ENCODE data around the gene HOXA1.

HOXA1 gene

GRCh38 chr7:27106181-27106900 is 10.5 kb upstream of the HOXA1 start:
- no peak for DNase-seq (ENCODE audit: low read depth in 4 of 4, low spot score in 1 of 4)

DNA sequence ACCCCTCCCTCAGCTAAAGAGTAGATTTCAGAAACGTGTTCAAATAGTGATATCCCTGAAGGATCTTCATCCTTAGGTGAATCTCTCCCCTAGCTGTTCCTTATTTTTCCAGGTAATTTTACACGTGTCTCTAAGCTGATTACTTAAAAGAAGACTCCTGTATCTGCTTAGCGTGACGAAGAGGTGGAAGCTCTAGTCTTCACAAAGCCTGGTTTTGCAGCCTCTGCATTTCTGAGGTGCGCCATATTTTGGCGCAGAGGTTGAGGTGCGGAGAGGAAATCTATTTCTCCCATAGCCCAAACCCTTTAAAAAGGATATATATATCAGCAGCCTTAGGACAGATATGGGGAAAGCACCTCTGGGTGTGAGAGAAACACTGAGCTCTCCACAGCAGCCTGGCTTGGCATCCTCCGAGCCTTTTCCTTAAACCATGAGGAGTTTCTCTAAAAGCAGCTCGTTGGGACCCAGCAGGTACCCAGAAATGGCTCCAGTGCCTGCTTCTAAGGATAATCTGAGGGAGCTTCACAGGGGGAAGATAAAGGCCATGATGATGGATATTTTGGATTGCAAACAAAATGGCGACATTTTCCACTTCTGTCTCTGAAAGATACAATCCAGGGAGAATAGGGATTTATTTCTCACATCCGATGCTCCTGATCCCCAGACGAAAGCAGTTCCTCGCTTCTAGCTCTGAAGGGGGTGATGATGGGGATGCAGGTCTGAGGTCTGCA is 9.7 kb upstream of the HOXA1 start:
- DNase-seq (ENCODE audit: low read depth in 4 of 4, low spot score in 1 of 4), result no peak

DNA sequence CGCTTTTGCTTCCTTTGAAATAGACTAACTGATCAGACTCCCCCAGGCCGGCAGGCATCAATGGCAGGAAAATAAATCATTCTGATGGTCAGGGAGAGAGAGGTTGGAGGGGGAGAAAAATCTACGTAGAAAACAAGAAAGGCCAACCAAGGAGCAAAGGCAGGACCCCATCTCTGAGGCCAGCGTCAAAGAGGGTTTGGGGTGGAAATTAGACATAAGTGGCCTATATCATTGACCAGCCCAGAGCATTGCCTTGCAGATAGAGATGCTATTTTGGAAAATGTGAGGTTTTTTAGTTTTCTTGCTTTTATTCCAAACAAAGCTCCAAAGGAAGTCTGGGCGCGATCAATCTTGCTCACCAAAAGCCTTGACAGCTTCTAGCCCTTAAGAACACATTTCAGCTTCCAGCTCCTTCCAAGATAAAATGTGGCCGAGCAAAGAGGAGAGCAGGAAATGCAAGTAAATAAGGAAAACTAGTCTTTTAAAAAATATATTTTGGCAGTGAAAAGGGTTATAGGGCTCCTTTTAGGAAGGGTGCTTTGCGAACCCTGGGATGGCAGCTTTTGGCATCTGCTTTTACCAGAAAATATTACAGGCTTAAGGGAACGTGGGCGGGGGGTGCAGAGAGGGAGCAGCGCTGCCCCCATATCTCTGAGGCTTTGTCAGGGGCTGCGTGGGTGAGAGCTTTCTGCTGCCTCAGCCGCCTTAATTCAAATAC is 8.7 kb upstream of the HOXA1 start:
- no peak for DNase-seq (ENCODE audit: low read depth in 4 of 4, low spot score in 1 of 4)

DNA sequence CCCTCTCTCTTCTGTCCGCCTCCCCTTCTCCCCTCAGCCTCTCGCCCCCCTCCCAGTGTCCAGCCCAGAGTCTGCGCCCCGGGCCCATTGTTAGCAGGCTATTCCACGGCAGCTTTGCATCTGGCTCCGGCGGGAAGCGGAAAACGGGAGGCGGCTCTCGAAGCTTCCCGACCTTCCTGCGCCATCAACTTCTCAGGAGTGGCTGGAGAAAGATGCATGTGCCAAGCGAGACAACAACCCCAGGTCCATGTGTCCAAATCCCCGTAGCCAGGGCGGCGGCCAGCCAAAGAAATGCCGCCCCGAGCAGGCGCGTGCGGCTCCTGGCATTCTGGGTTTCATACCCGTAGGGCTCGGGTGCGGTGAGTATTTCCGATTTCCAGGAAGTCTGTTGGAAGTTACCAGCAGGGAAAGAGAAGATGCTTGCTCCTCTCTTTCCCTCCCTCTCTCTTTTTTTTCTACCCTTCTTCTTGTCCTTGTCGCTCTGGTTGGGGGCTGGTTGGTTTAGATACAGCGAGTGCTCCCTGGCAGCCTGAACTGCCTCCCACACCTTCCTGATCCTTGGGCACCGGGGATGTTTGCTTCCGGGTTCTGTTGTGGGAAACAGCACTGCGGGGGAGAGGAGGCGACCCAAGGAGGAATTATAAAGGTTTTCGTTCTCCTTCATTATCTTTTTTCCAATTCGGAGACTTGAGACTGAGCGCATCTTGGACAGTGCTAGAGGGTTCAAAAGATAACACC is 7.9 kb upstream of the HOXA1 start:
- DNase-seq (ENCODE audit: low read depth in 4 of 4, low spot score in 1 of 4), result no peak

DNA sequence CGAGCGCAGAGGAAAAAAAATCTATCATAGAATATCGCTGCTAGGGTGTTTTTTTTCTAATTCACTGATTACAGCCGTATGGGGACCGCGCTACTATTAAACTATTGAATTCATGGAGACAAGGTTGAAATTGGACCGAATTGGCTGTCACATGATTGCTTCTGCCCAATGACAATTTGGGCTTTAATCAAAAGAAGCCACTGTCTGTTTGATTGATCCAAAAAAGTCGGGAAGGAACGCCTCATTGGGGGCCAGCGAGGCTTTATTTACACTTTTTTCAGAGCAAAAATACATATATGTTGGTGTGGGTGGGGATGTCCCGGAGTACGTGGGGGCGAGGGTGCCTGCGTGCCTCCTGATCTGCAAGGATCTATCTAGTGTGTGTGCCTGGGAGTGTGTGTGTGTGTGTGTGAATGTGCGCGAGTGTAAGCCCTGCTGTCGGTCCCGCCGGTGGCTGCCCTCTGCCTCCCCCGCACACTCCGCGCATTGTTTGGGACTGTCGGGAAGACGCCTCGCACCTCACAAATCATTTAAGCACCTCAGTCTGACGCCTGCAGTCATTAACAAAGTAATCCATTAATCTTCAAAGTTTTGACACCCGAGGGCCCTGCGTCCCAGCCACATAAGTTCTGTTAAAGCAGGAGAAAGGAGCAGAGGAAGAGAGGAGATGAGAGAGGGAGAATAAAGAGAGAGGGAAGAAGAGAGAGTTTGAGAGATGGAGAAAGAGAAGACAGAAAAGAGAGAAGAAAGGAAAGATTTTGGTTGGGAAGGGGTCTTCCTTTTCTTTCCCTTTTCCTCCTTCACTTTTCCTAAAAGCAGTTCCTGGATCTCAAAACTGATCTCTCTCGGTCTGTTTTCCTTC is 7.0 kb upstream of the HOXA1 start, which contains the start of gene HOXA2:
Gene HOXA2, minus strand, starts transcription at position 103 of the 862 bp plus-strand sequence. CDS start 183 bp downstream, outside the sequence.
- no peak for DNase-seq (ENCODE audit: low read depth in 4 of 4, low spot score in 1 of 4)

DNA sequence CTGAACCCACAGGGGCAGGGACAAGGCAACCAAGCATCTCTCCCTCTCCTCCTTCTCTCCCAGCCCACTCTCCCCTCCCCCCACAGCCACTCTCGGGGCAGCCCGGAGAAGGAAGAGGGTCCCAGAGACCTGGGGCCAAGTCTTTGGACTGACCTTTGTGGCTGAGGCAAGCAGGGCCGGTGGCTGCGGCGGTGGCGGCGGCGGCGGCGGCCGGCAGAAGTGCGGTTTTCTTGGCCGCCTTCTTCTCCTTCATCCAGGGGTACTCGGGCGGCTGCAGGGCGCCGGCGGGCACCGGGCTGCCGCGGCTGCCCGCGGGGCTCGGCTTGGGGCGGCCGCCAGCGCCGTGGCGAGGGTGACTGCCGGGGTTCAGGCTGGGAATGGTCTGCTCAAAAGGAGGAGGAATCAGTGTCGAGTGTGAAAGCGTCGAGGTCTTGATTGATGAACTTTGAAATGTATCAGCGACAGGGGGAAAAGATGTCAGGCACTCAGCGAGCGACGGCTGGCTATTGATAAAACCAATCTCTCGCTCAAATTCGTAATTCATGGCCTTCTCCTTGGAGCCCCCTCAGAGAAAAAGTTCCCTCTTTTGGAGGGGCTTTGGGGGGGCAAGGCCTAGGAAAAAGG is 6.3 kb upstream of the HOXA1 start:
- no peak for DNase-seq (ENCODE audit: low read depth in 4 of 4, low spot score in 1 of 4)

DNA sequence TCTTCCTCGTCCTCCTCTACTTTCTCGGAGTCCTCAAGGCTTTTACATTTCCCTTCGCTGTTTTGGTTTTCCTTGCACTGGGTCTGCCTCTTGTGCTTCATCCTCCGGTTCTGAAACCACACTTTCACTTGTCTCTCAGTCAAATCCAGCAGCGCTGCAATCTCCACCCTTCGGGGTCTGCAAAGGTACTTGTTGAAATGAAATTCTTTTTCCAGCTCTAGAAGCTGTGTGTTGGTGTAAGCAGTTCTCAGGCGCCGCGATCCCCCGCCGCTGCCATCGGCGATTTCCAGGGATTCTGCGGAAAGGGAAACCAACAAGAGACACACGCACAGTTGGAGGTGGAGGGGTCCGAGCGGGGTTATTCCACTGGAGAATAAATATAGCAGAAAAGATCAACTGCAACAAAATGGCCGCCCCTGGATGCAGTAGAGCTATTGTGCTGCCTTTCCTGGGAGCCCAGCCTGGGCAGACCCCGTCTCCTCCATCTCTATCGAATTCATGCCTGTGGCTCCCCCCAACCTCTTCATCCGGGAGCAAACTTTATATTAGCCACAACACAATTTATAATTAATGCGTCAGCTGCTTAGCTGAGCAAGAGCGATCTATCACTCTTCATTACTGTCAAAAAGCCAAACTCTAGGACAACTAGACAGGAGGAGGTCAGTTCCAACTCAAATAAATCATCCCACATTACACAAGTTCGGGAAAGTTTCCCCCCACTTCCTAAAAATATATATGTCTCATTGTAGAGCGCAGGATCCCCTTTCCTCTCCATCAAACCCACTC is 5.6 kb upstream of the HOXA1 start:
- no peak for DNase-seq (ENCODE audit: low read depth in 4 of 4, low spot score in 1 of 4)

GRCh38 chr7:27100694-27101170 is 4.9 kb upstream of the HOXA1 start:
- no peak for DNase-seq (ENCODE audit: low read depth in 4 of 4, low spot score in 1 of 4)

- DNase-seq (ENCODE audit: low read depth in 4 of 4, low spot score in 1 of 4), result no peak
Observed at GRCh38 chr7:27099453-27100370, 3.9 kb upstream of the HOXA1 start.

- DNase-seq (ENCODE audit: low read depth in 4 of 4, low spot score in 1 of 4), result no peak
Observed at GRCh38 chr7:27098578-27099451, 3.0 kb upstream of the HOXA1 start.

DNA sequence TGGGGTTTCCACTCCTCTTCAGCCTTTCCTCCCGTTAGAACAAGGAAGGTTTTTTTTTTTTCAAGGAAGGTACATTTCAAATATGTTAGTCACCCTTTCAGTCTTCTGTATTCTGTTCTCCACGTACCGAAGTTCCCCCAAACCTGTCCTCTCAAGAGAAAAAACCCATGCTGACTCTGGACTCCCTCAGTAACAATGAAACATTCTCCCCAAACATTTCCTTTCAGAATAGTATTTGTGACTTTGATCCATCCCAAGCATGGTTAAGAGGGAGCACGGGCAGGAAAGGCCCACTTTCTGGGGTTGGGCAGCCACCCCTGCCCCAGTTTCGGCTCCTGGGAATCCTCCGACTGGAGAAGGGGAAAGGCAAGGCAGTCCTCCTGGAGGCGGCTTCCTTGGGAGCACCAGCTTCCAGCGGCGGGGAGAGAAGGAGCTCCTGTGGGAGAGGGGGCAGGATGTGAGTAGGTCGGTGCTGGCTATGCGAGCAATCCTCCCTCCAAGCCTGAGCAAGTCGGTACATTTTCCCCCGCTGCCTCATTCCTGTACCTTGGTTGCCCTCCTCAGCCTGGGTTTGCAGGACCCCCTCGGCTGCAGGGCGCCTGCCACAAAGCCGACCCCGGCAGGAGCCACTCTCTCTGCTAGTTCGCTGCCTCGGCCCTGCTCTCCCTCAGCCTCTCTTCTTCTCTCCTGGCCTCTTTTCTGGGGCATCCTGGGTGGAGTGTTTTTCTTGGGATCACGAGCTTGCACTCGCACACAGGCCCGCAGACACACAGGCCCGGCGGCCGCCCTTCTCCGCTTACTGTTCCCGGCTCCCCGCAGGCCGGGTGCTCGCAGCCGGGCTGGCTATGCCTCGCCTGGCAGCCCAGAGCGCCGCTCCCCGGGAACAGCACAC is 2.1 kb upstream of the HOXA1 start:
- DNase-seq (ENCODE audit: low read depth in 4 of 4, low spot score in 1 of 4), result no peak

- no peak for DNase-seq (ENCODE audit: low read depth in 4 of 4, low spot score in 1 of 4)
Observed at GRCh38 chr7:27096768-27097514, 1.1 kb upstream of the HOXA1 start.

DNA sequence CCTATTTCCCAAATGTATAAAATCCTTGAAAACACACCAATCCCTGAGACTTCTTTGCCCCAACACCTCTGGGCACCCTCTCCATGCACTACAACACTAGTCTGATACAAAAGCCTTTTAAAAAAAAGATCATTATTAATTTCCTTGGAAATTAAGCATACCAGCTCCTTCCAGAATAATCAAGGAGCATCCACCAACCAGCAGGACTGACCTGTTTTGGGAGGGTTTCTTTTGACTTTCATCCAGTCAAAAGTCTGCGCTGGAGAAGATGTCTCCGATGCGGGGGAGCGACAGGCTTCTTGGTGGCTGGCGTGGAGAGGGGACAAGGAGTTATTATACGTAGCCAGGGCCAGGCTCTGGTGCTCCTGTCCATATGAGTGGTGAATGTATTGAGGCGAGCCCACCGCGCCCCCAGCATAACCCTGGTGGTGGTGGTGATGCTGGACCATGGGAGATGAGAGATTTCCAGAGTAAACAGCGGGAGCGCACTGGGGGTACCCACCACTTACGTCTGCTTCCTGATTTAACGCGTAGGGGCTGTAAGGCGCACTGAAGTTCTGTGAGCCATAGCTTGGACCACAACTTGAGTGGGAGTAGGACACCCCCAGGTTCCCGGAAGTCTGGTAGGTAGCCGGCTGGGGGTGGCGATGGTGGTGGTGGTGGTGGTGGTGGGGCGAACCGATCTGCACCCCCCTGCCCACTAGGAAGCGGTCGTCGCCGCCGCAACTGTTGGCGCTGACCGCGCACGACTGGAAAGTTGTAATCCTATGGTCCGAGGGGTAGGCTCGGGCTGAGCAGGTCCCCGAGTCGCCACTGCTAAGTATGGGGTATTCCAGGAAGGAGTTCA is 527 bp downstream of the HOXA1 start:
- no peak for DNase-seq (ENCODE audit: low read depth in 4 of 4, low spot score in 1 of 4)

GRCh38 chr7:27094304-27095049 is 1.3 kb downstream of the HOXA1 start:
- no peak for DNase-seq (ENCODE audit: low read depth in 4 of 4, low spot score in 1 of 4)
